ENCODE results near the gene ZNF384. TPM values are rescaled to one million over a fixed set of nuclear protein-coding genes. Genes with fewer than 3 reads are reported as not detected.

The ZNF384 gene
- total and polyA plus RNA-seq, 2 donors: 17.2 to 39.3 TPM

- no peaks in the 10 kb centered on the region for H3K27me3 ChIP-seq (ENCODE audit: control insufficient read depth in 2 of 2, insufficient read depth in 1 of 2, low read length in 1 of 2)
- H3K36me3 ChIP-seq (ENCODE audit: control insufficient read depth in 2 of 2, insufficient read depth in 2 of 2, low read length in 1 of 2): peaks cover 84 to 97% of the 10 kb centered on the region in 2 donors
- DNase-seq (ENCODE audit: low read depth in 6 of 9, low spot score in 9 of 9): no peak
- 98% methylated on average over 18 of the region's 18 CpGs for WGBS
- H3K4me1 ChIP-seq (ENCODE audit: control insufficient read depth in 2 of 2, insufficient read depth in 2 of 2, low read length in 2 of 2): no peaks in the 10 kb centered on the region
- no peak overlapping the region for H3K4me3 ChIP-seq (ENCODE audit: low read length in 2 of 2)
- H3K27ac ChIP-seq (ENCODE audit: low read depth in 1 of 2, low read length in 1 of 2): no peak overlapping the region
- no peaks in the 10 kb centered on the region for H3K9me3 ChIP-seq (ENCODE audit: control insufficient read depth in 2 of 2, insufficient read depth in 1 of 2, low read length in 1 of 2)
Observed at GRCh38 chr12:6672143-6672542, 17.0 kb downstream of the ZNF384 start.

GRCh38 chr12:6667559-6668210 lies 21.5 kb downstream of the ZNF384 start:
- H3K4me3 ChIP-seq (ENCODE audit: low read length in 2 of 2): no peak overlapping the region
- H3K4me1 ChIP-seq (ENCODE audit: control insufficient read depth in 2 of 2, insufficient read depth in 2 of 2, low read length in 2 of 2): peaks cover 0 to 4% of the 10 kb centered on the region in 2 donors
- no peak for DNase-seq (ENCODE audit: low read depth in 6 of 9, low spot score in 9 of 9)
- no peaks in the 10 kb centered on the region for H3K9me3 ChIP-seq (ENCODE audit: control insufficient read depth in 2 of 2, insufficient read depth in 1 of 2, low read length in 1 of 2)
- 97% methylated on average over 8 of the region's 8 CpGs for WGBS
- H3K27me3 ChIP-seq (ENCODE audit: control insufficient read depth in 2 of 2, insufficient read depth in 1 of 2, low read length in 1 of 2): no peaks in the 10 kb centered on the region
- no peak overlapping the region for H3K27ac ChIP-seq (ENCODE audit: low read depth in 1 of 2, low read length in 1 of 2)
- peaks cover 52 to 67% of the 10 kb centered on the region in 2 donors for H3K36me3 ChIP-seq (ENCODE audit: control insufficient read depth in 2 of 2, insufficient read depth in 2 of 2, low read length in 1 of 2)

DNA sequence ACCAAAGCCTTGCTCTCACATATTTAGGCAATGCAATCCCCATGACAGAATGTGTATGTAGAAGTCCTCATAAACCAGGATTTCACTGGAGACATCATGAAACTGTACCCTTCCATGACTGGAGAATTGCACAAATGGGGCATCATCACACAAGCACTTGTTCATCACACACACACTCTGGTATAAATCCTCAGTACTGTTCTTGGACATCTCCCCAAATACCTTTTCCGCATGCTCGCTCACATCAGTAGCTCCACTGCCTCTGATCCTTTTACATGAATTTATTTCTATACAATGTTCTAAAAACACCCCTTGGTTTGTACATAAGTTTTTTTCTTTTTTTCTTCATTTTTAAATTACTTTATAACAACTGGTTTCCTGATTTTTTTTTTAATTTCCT lies 23.0 kb downstream of the ZNF384 start:
- Histone ChIP-seq H3K4me1 (ENCODE audit: control insufficient read depth in 2 of 2, insufficient read depth in 2 of 2, low read length in 2 of 2) (peaks cover 7 to 10% of the 10 kb centered on the region in 2 donors), H3K4me3 (ENCODE audit: low read length in 2 of 2) (no peak overlapping the region), H3K36me3 (ENCODE audit: control insufficient read depth in 2 of 2, insufficient read depth in 2 of 2, low read length in 1 of 2) (peaks cover 38 to 52% of the 10 kb centered on the region in 2 donors), H3K9me3 (ENCODE audit: control insufficient read depth in 2 of 2, insufficient read depth in 1 of 2, low read length in 1 of 2) (no peaks in the 10 kb centered on the region), H3K27ac (ENCODE audit: low read depth in 1 of 2, low read length in 1 of 2) (no peak overlapping the region), H3K27me3 (ENCODE audit: control insufficient read depth in 2 of 2, insufficient read depth in 1 of 2, low read length in 1 of 2) (no peaks in the 10 kb centered on the region)
- 98% methylated on average over 2 of the region's 2 CpGs for WGBS
- no peak for DNase-seq (ENCODE audit: low read depth in 6 of 9, low spot score in 9 of 9)

DNA sequence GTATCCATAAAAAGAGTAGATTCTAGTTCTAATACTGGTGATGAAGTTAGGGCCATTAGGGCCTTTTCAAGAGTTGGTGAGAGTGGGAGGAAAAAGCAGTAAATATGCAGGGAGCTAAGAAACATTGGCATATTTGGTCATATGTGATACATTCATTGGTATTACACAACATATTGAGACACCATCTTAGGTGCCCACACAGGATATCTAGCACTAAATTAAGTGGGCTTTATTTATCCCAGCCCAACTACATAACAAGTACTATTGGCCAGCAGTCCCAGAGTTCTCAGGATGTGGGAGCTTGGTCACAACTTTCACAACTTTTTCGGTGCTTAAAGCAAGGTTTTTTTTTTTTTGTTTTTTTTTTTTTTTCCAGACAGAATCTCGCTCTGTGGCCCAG lies 24.3 kb downstream of the ZNF384 start:
- 98% methylated on average over 2 of the region's 2 CpGs for WGBS
- no peaks in the 10 kb centered on the region for H3K27me3 ChIP-seq (ENCODE audit: control insufficient read depth in 2 of 2, insufficient read depth in 1 of 2, low read length in 1 of 2)
- H3K9me3 ChIP-seq (ENCODE audit: control insufficient read depth in 2 of 2, insufficient read depth in 1 of 2, low read length in 1 of 2): no peaks in the 10 kb centered on the region
- H3K27ac ChIP-seq (ENCODE audit: low read depth in 1 of 2, low read length in 1 of 2): no peak overlapping the region
- H3K4me3 ChIP-seq (ENCODE audit: low read length in 2 of 2): no peak overlapping the region
- no peak for DNase-seq (ENCODE audit: low read depth in 6 of 9, low spot score in 9 of 9)
- H3K4me1 ChIP-seq (ENCODE audit: control insufficient read depth in 2 of 2, insufficient read depth in 2 of 2, low read length in 2 of 2): peaks cover 7 to 10% of the 10 kb centered on the region in 2 donors
- peaks cover 26 to 39% of the 10 kb centered on the region in 2 donors for H3K36me3 ChIP-seq (ENCODE audit: control insufficient read depth in 2 of 2, insufficient read depth in 2 of 2, low read length in 1 of 2)

- peaks cover 14 to 30% of the 10 kb centered on the region in 2 donors for H3K36me3 ChIP-seq (ENCODE audit: control insufficient read depth in 2 of 2, insufficient read depth in 2 of 2, low read length in 1 of 2)
- 3% methylated on average over 37 of the region's 37 CpGs for WGBS
- peak within 1 kb of the TSS; percentile 77 to 80 for H3K4me3 ChIP-seq (ENCODE audit: low read length in 2 of 2)
- H3K9me3 ChIP-seq (ENCODE audit: control insufficient read depth in 2 of 2, insufficient read depth in 1 of 2, low read length in 1 of 2): no peaks in the 10 kb centered on the region
- H3K27me3 ChIP-seq (ENCODE audit: control insufficient read depth in 2 of 2, insufficient read depth in 1 of 2, low read length in 1 of 2): no peaks in the 10 kb centered on the region
- H3K27ac ChIP-seq (ENCODE audit: low read depth in 1 of 2, low read length in 1 of 2): peak within 1 kb of the TSS; percentile 89 to 91
- peak; percentile 96 to 100 (median 99) for DNase-seq (ENCODE audit: low read depth in 6 of 9, low spot score in 9 of 9)
- peaks cover 7 to 10% of the 10 kb centered on the region in 2 donors for H3K4me1 ChIP-seq (ENCODE audit: control insufficient read depth in 2 of 2, insufficient read depth in 2 of 2, low read length in 2 of 2)
Observed at GRCh38 chr12:6662906-6663742, 26.1 kb downstream of the ZNF384 start, which contains the start of gene ING4. ING4 (minus strand) TSS chr12:6663119; CDS start chr12:6663101, 18 bp downstream.

DNA sequence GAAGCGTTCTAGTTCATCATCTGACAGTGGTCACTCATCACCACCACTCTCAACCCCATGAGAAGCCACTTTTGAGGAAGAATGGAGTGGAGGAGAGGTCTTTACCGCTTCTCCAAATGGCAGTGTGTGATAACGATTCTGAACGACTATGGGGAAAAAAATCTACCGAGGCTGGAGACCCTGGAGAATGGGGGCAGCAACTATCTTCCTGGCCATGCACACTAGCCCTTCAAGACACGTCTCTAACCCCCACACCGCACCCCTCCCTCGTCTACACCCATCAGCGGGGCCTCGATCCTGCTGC lies 26.6 kb downstream of the ZNF384 start:
- Histone ChIP-seq H3K27me3 (ENCODE audit: control insufficient read depth in 2 of 2, insufficient read depth in 1 of 2, low read length in 1 of 2) (no peaks in the 10 kb centered on the region), H3K36me3 (ENCODE audit: control insufficient read depth in 2 of 2, insufficient read depth in 2 of 2, low read length in 1 of 2) (peaks cover 9 to 25% of the 10 kb centered on the region in 2 donors), H3K4me1 (ENCODE audit: control insufficient read depth in 2 of 2, insufficient read depth in 2 of 2, low read length in 2 of 2) (peaks cover 7 to 10% of the 10 kb centered on the region in 2 donors), H3K27ac (ENCODE audit: low read depth in 1 of 2, low read length in 1 of 2) (peak overlapping the region; percentile 68 to 72), H3K9me3 (ENCODE audit: control insufficient read depth in 2 of 2, insufficient read depth in 1 of 2, low read length in 1 of 2) (no peaks in the 10 kb centered on the region), H3K4me3 (ENCODE audit: low read length in 2 of 2) (peak overlapping the region; percentile 77 to 80)
- DNase-seq (ENCODE audit: low read depth in 6 of 9, low spot score in 9 of 9): no peak
- WGBS: 2% methylated on average over 10 of the region's 10 CpGs

- Histone ChIP-seq H3K27me3 (ENCODE audit: control insufficient read depth in 2 of 2, insufficient read depth in 1 of 2, low read length in 1 of 2) (no peaks in the 10 kb centered on the region), H3K36me3 (ENCODE audit: control insufficient read depth in 2 of 2, insufficient read depth in 2 of 2, low read length in 1 of 2) (peaks cover 57 to 79% of the 10 kb centered on the region in 2 donors), H3K4me3 (ENCODE audit: low read length in 2 of 2) (no peak overlapping the region), H3K27ac (ENCODE audit: low read depth in 1 of 2, low read length in 1 of 2) (no peak overlapping the region), H3K4me1 (ENCODE audit: control insufficient read depth in 2 of 2, insufficient read depth in 2 of 2, low read length in 2 of 2) (no peaks in the 10 kb centered on the region), H3K9me3 (ENCODE audit: control insufficient read depth in 2 of 2, insufficient read depth in 1 of 2, low read length in 1 of 2) (no peaks in the 10 kb centered on the region)
- WGBS: 98% methylated on average over 5 of the region's 5 CpGs
- no peak for DNase-seq (ENCODE audit: low read depth in 6 of 9, low spot score in 9 of 9)
Observed at GRCh38 chr12:6653987-6654386, 35.2 kb downstream of the ZNF384 start.

- Histone ChIP-seq H3K4me3 (ENCODE audit: low read length in 2 of 2) (no peak overlapping the region), H3K4me1 (ENCODE audit: control insufficient read depth in 2 of 2, insufficient read depth in 2 of 2, low read length in 2 of 2) (no peaks in the 10 kb centered on the region), H3K27me3 (ENCODE audit: control insufficient read depth in 2 of 2, insufficient read depth in 1 of 2, low read length in 1 of 2) (no peaks in the 10 kb centered on the region), H3K27ac (ENCODE audit: low read depth in 1 of 2, low read length in 1 of 2) (no peak overlapping the region), H3K9me3 (ENCODE audit: control insufficient read depth in 2 of 2, insufficient read depth in 1 of 2, low read length in 1 of 2) (no peaks in the 10 kb centered on the region), H3K36me3 (ENCODE audit: control insufficient read depth in 2 of 2, insufficient read depth in 2 of 2, low read length in 1 of 2) (peaks cover 61 to 77% of the 10 kb centered on the region in 2 donors)
- no peak for DNase-seq (ENCODE audit: low read depth in 6 of 9, low spot score in 9 of 9)
- WGBS: 100% methylated on average over 1 of the region's 1 CpG
Observed at GRCh38 chr12:6653342-6653741, 35.8 kb downstream of the ZNF384 start.

DNA sequence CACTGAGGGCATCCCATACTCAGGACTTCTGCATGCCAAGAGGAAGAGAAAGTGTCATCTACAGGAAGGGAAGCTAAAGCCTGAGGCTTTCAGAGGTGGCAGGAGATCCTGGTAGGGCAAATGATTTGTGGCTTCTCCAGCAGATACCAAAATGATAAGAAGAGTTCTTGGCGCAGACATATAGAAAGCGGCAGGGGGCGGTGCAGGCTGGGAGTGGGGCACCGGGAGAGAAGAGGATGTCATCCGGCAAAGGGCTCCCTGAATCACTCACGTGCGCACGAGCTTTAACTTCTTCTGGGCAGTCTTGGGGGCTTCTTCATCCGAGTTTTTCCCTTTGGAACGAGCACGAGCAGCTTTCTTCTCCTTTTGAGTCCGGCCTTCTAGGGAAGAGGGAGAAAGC lies 36.8 kb downstream of the ZNF384 start:
- Histone ChIP-seq H3K27ac (ENCODE audit: low read depth in 1 of 2, low read length in 1 of 2) (no peak overlapping the region), H3K4me1 (ENCODE audit: control insufficient read depth in 2 of 2, insufficient read depth in 2 of 2, low read length in 2 of 2) (no peaks in the 10 kb centered on the region), H3K27me3 (ENCODE audit: control insufficient read depth in 2 of 2, insufficient read depth in 1 of 2, low read length in 1 of 2) (no peaks in the 10 kb centered on the region), H3K9me3 (ENCODE audit: control insufficient read depth in 2 of 2, insufficient read depth in 1 of 2, low read length in 1 of 2) (no peaks in the 10 kb centered on the region), H3K36me3 (ENCODE audit: control insufficient read depth in 2 of 2, insufficient read depth in 2 of 2, low read length in 1 of 2) (peaks cover 61 to 79% of the 10 kb centered on the region in 2 donors), H3K4me3 (ENCODE audit: low read length in 2 of 2) (no peak overlapping the region)
- DNase-seq (ENCODE audit: low read depth in 6 of 9, low spot score in 9 of 9): no peak
- 98% methylated on average over 12 of the region's 12 CpGs for WGBS

Measured in thymus (tissue), 11 donors.